CD8-positive, alpha-beta memory T cell (primary cell): ENCODE measurements around the gene KLHL29. TPM values are rescaled to one million over a fixed set of nuclear protein-coding genes. Genes with fewer than 3 reads are reported as not detected.
A peak's percentile ranks its signal among the peaks of the same experiment; 100 is the strongest.

ENCODE experiments used
- CTCF ChIA-PET: fragments of 350-600 bp; sonication (Branson Sonifier 250); formaldehyde crosslinking; loops from one replicate; lab custom pipeline; 2021; ENCODE audit warnings: antibody characterized with exemption; lab: Charles Lee
- POLR2A ChIA-PET: fragments of 350-600 bp; sonication (Branson Sonifier 250); formaldehyde crosslinking; loops from one replicate; lab custom pipeline; 2021; ENCODE audit warnings: antibody characterized with exemption; lab: Charles Lee
- DNase-seq, 5 donors: peaks; one replicate each; pipeline versions ENCODE4 v3.0.0 to v3.0.0-alpha.2; 2020 to 2022; ENCODE audit warnings: mixed read lengths in 1 of 5
- H3K27ac ChIP-seq: one replicate; pipeline ENCODE4 v1.7.0; 2013; ENCODE audit warnings: low read depth, mild to moderate bottlenecking, low read length, moderate library complexity
- H3K27me3 ChIP-seq: 2 replicates; pipeline ENCODE4 v1.7.0; 2013; ENCODE audit warnings: low read length, mild to moderate bottlenecking; ENCODE audit not compliant: insufficient read depth, poor library complexity, severe bottlenecking
- H3K36me3 ChIP-seq: 2 replicates; pipeline ENCODE4 v1.7.0; 2013; ENCODE audit warnings: mild to moderate bottlenecking, low read length, moderate library complexity; ENCODE audit not compliant: insufficient read depth
- H3K4me1 ChIP-seq: 2 replicates; pipeline ENCODE4 v1.7.0; 2013; ENCODE audit warnings: mild to moderate bottlenecking, low read length, moderate library complexity; ENCODE audit not compliant: insufficient read depth
- H3K4me3 ChIP-seq: 2 replicates; pipeline ENCODE4 v1.7.0; 2013; ENCODE audit warnings: mild to moderate bottlenecking, low read length
- H3K9me3 ChIP-seq: 2 replicates; pipeline ENCODE4 v1.7.0; 2013; ENCODE audit warnings: mild to moderate bottlenecking, low read length
- H3K27ac Mint-ChIP-seq, 8 donors: one replicate each; pipeline ENCODE4 v1.8.0; 2020 to 2021; ENCODE audit warnings: mixed read lengths in 8 of 8, mild to moderate bottlenecking in 6 of 8, inconsistent platforms in 3 of 8, moderate library complexity in 3 of 8
- H3K27me3 Mint-ChIP-seq, 2 donors: one replicate each; pipeline ENCODE4 v1.8.0; 2020 to 2021; ENCODE audit warnings: mixed read lengths in 2 of 2, mild to moderate bottlenecking in 1 of 2, moderate library complexity in 1 of 2
- H3K36me3 Mint-ChIP-seq, 3 donors: one replicate each; pipeline ENCODE4 v1.8.0; 2020 to 2021; ENCODE audit warnings: mixed read lengths in 3 of 3, inconsistent platforms in 1 of 3, mild to moderate bottlenecking in 1 of 3
- H3K4me1 Mint-ChIP-seq, 3 donors: one replicate each; pipeline ENCODE4 v1.8.0; 2020 to 2021; ENCODE audit warnings: mixed read lengths in 3 of 3, inconsistent platforms in 1 of 3, mild to moderate bottlenecking in 1 of 3
- H3K4me3 Mint-ChIP-seq, 7 donors: one replicate each; pipeline ENCODE4 v1.8.0; 2020 to 2021; ENCODE audit warnings: mixed read lengths in 7 of 7, mild to moderate bottlenecking in 6 of 7, moderate library complexity in 4 of 7, inconsistent platforms in 2 of 7
- H3K9me3 Mint-ChIP-seq, 5 donors: one replicate each; pipeline ENCODE4 v1.8.0; 2020 to 2022; ENCODE audit warnings: mixed read lengths in 5 of 5, mild to moderate bottlenecking in 3 of 5, moderate library complexity in 2 of 5, inconsistent platforms in 1 of 5
- polyA plus RNA-seq: library from polyadenylated mRNA; unstranded; fragments of 300-500 nt; fragmentation: Illumina TruSeq; gene quantifications from one replicate; pipeline ENCODE4 v1.2.3, GENCODE V29; 2021
- total RNA-seq, 2 experiments: library from RNA; stranded (reverse); gene quantifications; one replicate each; pipeline ENCODE4 v1.2.3, GENCODE V29; 2021

KLHL29 gene
- total and polyA plus RNA-seq, 3 experiments from 2014 or later = 0.11 to 0.21 (median 0.13) TPM

DNA sequence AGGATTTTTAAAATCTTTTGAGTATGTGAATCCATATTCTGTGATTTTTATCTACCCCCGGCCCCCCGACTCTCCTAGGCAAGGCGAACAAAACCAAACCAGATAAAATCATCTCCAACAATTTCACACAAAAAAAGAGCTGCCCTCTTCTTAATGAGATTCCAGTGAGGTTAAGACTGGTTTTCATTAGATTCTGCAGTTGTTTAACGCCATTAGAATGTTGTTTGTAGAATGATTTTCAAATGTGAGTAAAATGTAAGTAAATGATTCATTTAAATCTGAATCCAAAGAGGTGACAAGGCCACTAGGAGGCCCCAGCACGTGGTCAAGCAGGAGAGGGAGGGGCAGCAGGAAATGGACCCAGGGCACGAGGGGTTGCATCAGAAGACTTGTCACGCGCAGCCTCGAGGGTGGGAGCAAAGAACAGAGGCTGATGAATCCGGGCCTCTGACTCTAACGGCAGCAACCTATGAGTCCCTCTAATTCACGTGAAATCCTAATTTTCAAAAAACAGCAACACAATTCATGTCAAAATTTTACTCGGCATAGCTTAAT, 24.3 kb upstream of the KLHL29 start:
- Mint-ChIP-seq H3K36me3 (peaks cover 0 to 1% (median 0%) of the 10 kb centered on the region in 3 donors), H3K27me3 (peaks cover 20 to 47% of the 10 kb centered on the region in 2 donors), H3K4me3 (no peak overlapping the region), H3K4me1 (no peaks in the 10 kb centered on the region), H3K9me3 (peaks cover 0 to 3% (median 2%) of the 10 kb centered on the region in 5 donors), H3K27ac (no peak overlapping the region)
- POLR2A ChIA-PET = no interaction called here
- no peak for DNase-seq
- no peaks in the 10 kb centered on the region for H3K9me3 ChIP-seq
- CTCF ChIA-PET = no interaction called here
- peaks cover 3% of the 10 kb centered on the region for H3K27me3 ChIP-seq
- no peaks in the 10 kb centered on the region for H3K36me3 ChIP-seq
- H3K4me3 ChIP-seq = no peak overlapping the region
- H3K27ac ChIP-seq = no peak overlapping the region
- no peaks in the 10 kb centered on the region for H3K4me1 ChIP-seq

DNA sequence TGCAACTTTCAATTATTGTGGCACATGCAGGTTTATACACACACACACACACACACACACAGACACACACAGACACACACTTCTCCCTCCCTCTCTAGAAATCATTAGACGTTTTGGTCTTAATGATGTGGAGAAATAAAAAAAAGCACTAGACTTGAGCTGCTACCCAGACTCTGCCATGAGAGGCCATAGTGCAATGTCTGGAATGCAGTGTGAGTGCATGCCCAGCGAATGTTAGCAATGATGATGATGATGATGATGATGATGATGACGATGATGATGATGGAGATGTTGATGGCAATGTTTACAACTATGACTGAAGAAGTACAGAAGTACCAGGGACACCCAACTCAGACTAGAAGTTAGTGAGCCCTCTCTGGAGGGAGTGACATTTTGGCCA, 23.8 kb upstream of the KLHL29 start:
- Mint-ChIP-seq H3K9me3 (peaks cover 0 to 3% (median 2%) of the 10 kb centered on the region in 5 donors), H3K27me3 (peaks cover 20 to 48% of the 10 kb centered on the region in 2 donors)
- no peak overlapping the region for H3K27ac ChIP-seq

DNA sequence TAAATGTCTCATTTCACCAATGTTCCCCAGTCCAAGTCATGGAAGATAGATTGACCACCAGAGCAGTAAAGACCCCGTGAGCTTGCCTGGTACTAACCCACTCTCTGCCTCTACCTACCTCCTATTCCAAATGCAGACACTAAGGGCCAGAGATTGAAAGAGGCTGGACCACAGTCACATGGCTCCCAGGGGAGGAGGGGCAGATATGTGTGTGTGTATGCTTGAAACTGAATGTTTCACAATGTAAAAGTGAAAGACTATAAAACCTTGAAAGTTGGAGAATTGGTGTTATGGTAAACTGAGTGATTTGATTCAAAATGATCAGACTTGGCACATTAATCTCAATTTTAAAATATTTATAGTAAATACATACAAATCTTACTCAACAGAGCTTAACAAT, 21.7 kb upstream of the KLHL29 start:
- CTCF ChIA-PET = interaction anchor here (1.2 kb wide), 1 partner anchor 11 kb away, joined by 3 read pairs; no protein-coding TSS in a partner anchor
- POLR2A ChIA-PET = no interaction called here
- Mint-ChIP-seq H3K27ac (no peak overlapping the region), H3K36me3 (peaks cover 0 to 1% (median 0%) of the 10 kb centered on the region in 3 donors), H3K4me3 (no peak overlapping the region), H3K4me1 (no peaks in the 10 kb centered on the region), H3K27me3 (peaks cover 16 to 54% of the 10 kb centered on the region in 2 donors), H3K9me3 (peaks cover 0 to 4% (median 3%) of the 10 kb centered on the region in 5 donors)
- H3K4me1 ChIP-seq = no peaks in the 10 kb centered on the region
- peaks cover 3% of the 10 kb centered on the region for H3K27me3 ChIP-seq
- H3K9me3 ChIP-seq = no peaks in the 10 kb centered on the region
- H3K4me3 ChIP-seq = no peak overlapping the region
- no peak overlapping the region for H3K27ac ChIP-seq
- no peaks in the 10 kb centered on the region for H3K36me3 ChIP-seq
- no peak for DNase-seq

More for the DNA sequence above, 23.8 kb upstream of the KLHL29 start:
- no peaks in the 10 kb centered on the region for H3K4me1 Mint-ChIP-seq
- H3K4me3 Mint-ChIP-seq = no peak overlapping the region
- CTCF ChIA-PET = no interaction called here
- DNase-seq = no peak
- Histone ChIP-seq H3K4me3 (no peak overlapping the region), H3K36me3 (no peaks in the 10 kb centered on the region), H3K27me3 (peaks cover 3% of the 10 kb centered on the region), H3K4me1 (no peaks in the 10 kb centered on the region), H3K9me3 (no peaks in the 10 kb centered on the region)
- POLR2A ChIA-PET = no interaction called here
- H3K27ac Mint-ChIP-seq = no peak overlapping the region
- H3K36me3 Mint-ChIP-seq = peaks cover 0 to 1% (median 0%) of the 10 kb centered on the region in 3 donors

DNA sequence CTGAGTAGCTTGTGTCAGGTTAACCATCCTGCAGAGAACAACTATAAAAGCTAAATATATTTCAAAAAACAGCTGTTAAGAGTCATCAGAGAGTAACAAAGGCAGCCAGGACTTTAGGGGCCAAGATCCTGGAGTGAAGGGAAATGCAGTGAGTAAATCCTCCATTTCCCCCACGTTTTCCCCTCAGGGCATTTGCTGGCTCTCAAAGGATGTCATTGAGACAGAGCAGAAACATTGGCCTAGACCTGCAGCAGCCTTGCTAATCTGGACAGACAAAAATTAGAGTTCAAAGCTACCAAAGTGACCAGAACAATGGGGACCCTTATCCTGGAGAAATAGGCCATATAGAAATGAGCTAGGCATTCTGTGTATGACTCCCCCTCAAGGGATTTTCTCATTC, 21.1 kb upstream of the KLHL29 start:
- H3K27ac ChIP-seq = no peak overlapping the region
- POLR2A ChIA-PET = no interaction called here
- no peak overlapping the region for H3K4me3 ChIP-seq
- Mint-ChIP-seq H3K36me3 (peaks cover 0 to 1% (median 0%) of the 10 kb centered on the region in 3 donors), H3K27ac (no peak overlapping the region), H3K4me3 (no peak overlapping the region), H3K27me3 (peaks cover 16 to 54% of the 10 kb centered on the region in 2 donors), H3K9me3 (peaks cover 0 to 4% (median 3%) of the 10 kb centered on the region in 5 donors), H3K4me1 (no peaks in the 10 kb centered on the region)
- DNase-seq = no peak
- CTCF ChIA-PET = interaction anchor here (1.2 kb wide), 1 partner anchor 12 kb away, joined by 3 read pairs; no protein-coding TSS in a partner anchor
- no peaks in the 10 kb centered on the region for H3K4me1 ChIP-seq
- peaks cover 3% of the 10 kb centered on the region for H3K27me3 ChIP-seq
- H3K9me3 ChIP-seq = no peaks in the 10 kb centered on the region
- no peaks in the 10 kb centered on the region for H3K36me3 ChIP-seq

DNA sequence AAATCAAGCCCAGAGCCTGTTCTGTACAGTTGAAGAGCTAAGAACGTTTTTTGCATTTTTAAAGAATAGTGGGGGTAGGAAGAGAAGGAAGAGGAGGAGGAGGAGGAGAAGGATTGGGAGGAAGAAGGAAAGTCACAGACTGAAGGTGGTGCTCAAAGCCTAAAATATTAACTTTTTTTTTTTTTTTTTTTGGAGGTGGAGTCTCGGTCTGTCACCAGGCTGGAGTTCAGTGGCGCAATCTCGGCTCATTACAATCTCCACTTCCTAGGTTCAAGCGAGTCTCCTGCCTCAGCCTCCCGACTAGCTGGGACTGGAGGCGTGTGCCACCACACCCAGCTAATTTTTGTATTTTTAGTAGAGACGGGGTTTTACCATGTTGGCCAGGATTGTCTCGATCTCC, 18.3 kb upstream of the KLHL29 start:
- no peaks in the 10 kb centered on the region for H3K9me3 ChIP-seq
- H3K36me3 ChIP-seq = no peaks in the 10 kb centered on the region
- H3K4me1 ChIP-seq = no peaks in the 10 kb centered on the region
- ChIA-PET POLR2A (no interaction called here), CTCF (no interaction called here)
- no peak overlapping the region for H3K4me3 ChIP-seq
- H3K27me3 Mint-ChIP-seq = peaks cover 13 to 39% of the 10 kb centered on the region in 2 donors
- no peak for DNase-seq
- peaks cover 0 to 1% (median 0%) of the 10 kb centered on the region in 3 donors for H3K36me3 Mint-ChIP-seq
- peaks cover 0 to 4% (median 3%) of the 10 kb centered on the region in 5 donors for H3K9me3 Mint-ChIP-seq
- peaks cover 3% of the 10 kb centered on the region for H3K27me3 ChIP-seq
- no peak overlapping the region for H3K4me3 Mint-ChIP-seq
- no peak overlapping the region for H3K27ac ChIP-seq
- H3K27ac Mint-ChIP-seq = peak overlapping the region in 1 of 8 donors; percentile 4
- H3K4me1 Mint-ChIP-seq = no peaks in the 10 kb centered on the region

DNA sequence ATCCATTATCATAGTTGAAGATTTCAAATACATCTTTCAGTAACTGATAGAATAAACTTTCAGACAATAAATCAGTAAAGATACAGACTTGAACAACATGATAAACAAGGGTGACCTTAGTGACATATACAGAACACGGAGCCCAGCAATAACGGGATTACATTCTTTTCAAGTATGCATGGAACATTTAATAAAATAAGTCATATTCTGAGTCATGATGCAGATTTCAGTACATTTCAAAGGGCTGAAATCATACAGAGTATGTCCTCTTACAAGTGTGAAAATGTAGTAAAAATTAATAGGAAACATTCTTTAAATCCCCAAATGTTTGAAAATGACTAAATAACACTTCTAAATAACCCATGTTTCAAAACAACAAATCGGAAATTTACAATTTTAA, 17.2 kb upstream of the KLHL29 start:
- Mint-ChIP-seq H3K27me3 (peaks cover 6 to 29% of the 10 kb centered on the region in 2 donors), H3K4me3 (no peak overlapping the region), H3K9me3 (peaks cover 0 to 7% (median 3%) of the 10 kb centered on the region in 5 donors), H3K4me1 (no peaks in the 10 kb centered on the region), H3K27ac (no peak overlapping the region), H3K36me3 (peaks cover 0 to 1% (median 0%) of the 10 kb centered on the region in 3 donors)
- no peak overlapping the region for H3K4me3 ChIP-seq
- no peaks in the 10 kb centered on the region for H3K27me3 ChIP-seq
- H3K9me3 ChIP-seq = no peaks in the 10 kb centered on the region
- no peaks in the 10 kb centered on the region for H3K4me1 ChIP-seq
- ChIA-PET CTCF (no interaction called here), POLR2A (no interaction called here)
- H3K27ac ChIP-seq = no peak overlapping the region
- no peaks in the 10 kb centered on the region for H3K36me3 ChIP-seq
- DNase-seq = no peak

DNA sequence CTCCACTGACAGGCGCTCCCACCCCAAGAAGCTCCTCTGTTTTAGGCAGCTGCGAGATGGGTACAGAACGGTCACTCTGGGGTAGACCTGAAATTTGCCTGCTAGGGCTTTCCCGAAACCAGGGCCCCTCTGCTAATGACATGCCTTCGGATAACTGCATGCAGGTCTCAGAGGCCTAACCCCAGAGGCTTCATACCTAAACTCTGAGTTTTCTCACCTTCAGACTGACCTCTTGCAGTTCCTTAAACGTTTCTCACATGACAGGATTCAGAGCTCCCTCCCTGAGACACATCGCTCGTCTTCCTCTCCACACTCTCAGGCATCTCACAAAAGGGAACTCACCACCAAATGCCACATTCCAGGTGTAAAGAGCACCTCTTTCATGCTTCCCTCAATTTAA, 11.3 kb upstream of the KLHL29 start:
- peaks cover 2 to 21% of the 10 kb centered on the region in 2 donors for H3K27me3 Mint-ChIP-seq
- H3K27ac Mint-ChIP-seq = no peak overlapping the region
- Histone ChIP-seq H3K4me1 (no peaks in the 10 kb centered on the region), H3K9me3 (no peaks in the 10 kb centered on the region), H3K27ac (no peak overlapping the region), H3K27me3 (no peaks in the 10 kb centered on the region), H3K4me3 (no peak overlapping the region), H3K36me3 (no peaks in the 10 kb centered on the region)
- ChIA-PET POLR2A (no interaction called here), CTCF (no interaction called here)
- H3K9me3 Mint-ChIP-seq = peaks cover 0 to 3% (median 0%) of the 10 kb centered on the region in 5 donors
- H3K4me1 Mint-ChIP-seq = no peaks in the 10 kb centered on the region
- H3K36me3 Mint-ChIP-seq = no peaks in the 10 kb centered on the region
- no peak overlapping the region for H3K4me3 Mint-ChIP-seq
- DNase-seq = no peak

DNA sequence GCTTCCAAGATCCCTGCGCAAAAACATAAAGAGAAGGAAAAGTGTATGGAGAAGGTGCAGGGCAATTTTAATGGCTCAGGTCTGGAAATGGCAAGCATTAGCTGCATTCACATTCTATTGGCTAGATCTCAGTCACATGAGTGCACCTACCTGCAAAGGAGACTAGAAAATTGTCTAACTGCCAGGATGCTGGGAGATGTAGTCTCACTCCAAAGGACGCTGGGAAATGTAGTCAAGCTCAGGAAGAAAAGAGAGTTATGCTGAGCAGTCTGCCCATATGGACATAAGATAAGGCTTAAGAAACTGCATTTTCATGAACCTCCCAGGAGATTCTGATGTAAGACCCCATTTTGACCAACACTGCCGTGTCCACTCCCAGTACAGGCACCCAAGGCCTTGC, 9.5 kb upstream of the KLHL29 start:
- Mint-ChIP-seq H3K4me1 (peaks cover 2 to 4% (median 4%) of the 10 kb centered on the region in 3 donors), H3K4me3 (no peak overlapping the region), H3K9me3 (peaks cover 0 to 3% (median 0%) of the 10 kb centered on the region in 5 donors), H3K27ac (no peak overlapping the region), H3K36me3 (no peaks in the 10 kb centered on the region), H3K27me3 (peaks cover 7 to 30% of the 10 kb centered on the region in 2 donors)
- Histone ChIP-seq H3K4me3 (no peak overlapping the region), H3K4me1 (peaks cover 4% of the 10 kb centered on the region), H3K27ac (no peak overlapping the region), H3K9me3 (no peaks in the 10 kb centered on the region), H3K36me3 (no peaks in the 10 kb centered on the region), H3K27me3 (no peaks in the 10 kb centered on the region)
- POLR2A ChIA-PET = no interaction called here
- CTCF ChIA-PET = interaction anchor here (1.1 kb wide), 1 partner anchor 41 kb away, joined by 3 read pairs; no protein-coding TSS in a partner anchor
- DNase-seq = no peak
